ENCODE results near the gene SYT2. TPM values are rescaled to one million over a fixed set of nuclear protein-coding genes. Genes with fewer than 3 reads are reported as not detected.

SYT2 gene
- total RNA-seq, 1 experiment from 2014 or later, result not detected

- POLR2A ChIA-PET, result no interaction called here
- ATAC-seq (no peak), DNase-seq (ENCODE audit: low read depth, low spot score) (no peak)
- no peaks in the 10 kb centered on the region for H4K20me1 ChIP-seq (ENCODE audit: insufficient read depth)
- H2AFZ ChIP-seq (ENCODE audit: low read depth, low read length, poor library complexity, severe bottlenecking), result no peak overlapping the region
- peaks cover 31% of the 10 kb centered on the region for H3K27me3 ChIP-seq (ENCODE audit: insufficient read depth, low read length)
- BruUV-seq (replicated peaks), result no TSS peak
- H3K36me3 ChIP-seq (ENCODE audit: control insufficient read depth in 1 of 2, insufficient read depth in 2 of 2, low read length in 2 of 2), result no peaks in the 10 kb centered on the region
- no peak overlapping the region for H3K9ac ChIP-seq (ENCODE audit: low read length)
- H3K9me3 ChIP-seq (ENCODE audit: control insufficient read depth in 1 of 2, insufficient read depth in 1 of 2, low read depth in 1 of 2, low read length in 2 of 2), result no peaks in the 10 kb centered on the region
- TF ChIP-seq EZH2phosphoT487 (IDR thresholded peaks at IDR 0.05; ENCODE audit: borderline replicate concordance) (no peak), ZBTB33 (IDR thresholded peaks at IDR 0.05; ENCODE audit: extremely low read depth, insufficient replicate concordance, low read length) (no peak), ATF3 (IDR thresholded peaks at IDR 0.05) (no peak), SP1 (IDR thresholded peaks at IDR 0.05; ENCODE audit: low read depth) (no peak), MAX (IDR thresholded peaks at IDR 0.05) (no peak), FOSL1 (IDR thresholded peaks at IDR 0.05; ENCODE audit: low read depth) (no peak), SRF (IDR thresholded peaks at IDR 0.05; ENCODE audit: low read depth) (no peak), YY1 (IDR thresholded peaks at IDR 0.05; ENCODE audit: extremely low read depth, insufficient replicate concordance, low read depth, low read length) (no peak), ELF1 (IDR thresholded peaks at IDR 0.05; ENCODE audit: borderline replicate concordance, low read depth) (no peak), CEBPB (IDR thresholded peaks at IDR 0.05; ENCODE audit: low read depth) (no peak), EZH2 (IDR thresholded peaks at IDR 0.05) (no peak)
- H3K27ac ChIP-seq (ENCODE audit: low read depth, low read length), result no peak overlapping the region
- CTCF ChIA-PET, result no interaction called here
- intact Hi-C loops (cut with micrococcal nuclease), result no loop called here
- RAD21 ChIA-PET (ENCODE audit: low non-redundant PET in 1 of 2, low total read pairs in 2 of 2, uncharacterized antibody in 2 of 2, unreplicated experiment in 2 of 2), result no interaction called here
- H3K9me2 ChIP-seq (ENCODE audit: insufficient read depth), result no peaks in the 10 kb centered on the region
- no peak overlapping the region for H3K4me2 ChIP-seq (ENCODE audit: low read length)
- H3K79me2 ChIP-seq (ENCODE audit: insufficient read depth, low read length), result no peaks in the 10 kb centered on the region
- no peak overlapping the region for H3K4me3 ChIP-seq (replicated peaks in 1 of 2; ENCODE audit: low read depth in 1 of 2, low read length in 2 of 2)
- peaks cover 0 to 4% of the 10 kb centered on the region in 2 experiments; a peak in 1 of 4 replicates for H3K4me1 ChIP-seq (ENCODE audit: control insufficient read depth in 1 of 2, insufficient read depth in 2 of 2, low read length in 2 of 2)
Observed at GRCh38 chr1:202664083-202664482, 46.2 kb downstream of the SYT2 start.
